ENCODE measurements around the gene PLPP1. TPM values are rescaled to one million over a fixed set of nuclear protein-coding genes. Genes with fewer than 3 reads are reported as not detected.

Gene PLPP1
- total RNA-seq, 1 donor from 2014 or later = 31.8 TPM

DNA sequence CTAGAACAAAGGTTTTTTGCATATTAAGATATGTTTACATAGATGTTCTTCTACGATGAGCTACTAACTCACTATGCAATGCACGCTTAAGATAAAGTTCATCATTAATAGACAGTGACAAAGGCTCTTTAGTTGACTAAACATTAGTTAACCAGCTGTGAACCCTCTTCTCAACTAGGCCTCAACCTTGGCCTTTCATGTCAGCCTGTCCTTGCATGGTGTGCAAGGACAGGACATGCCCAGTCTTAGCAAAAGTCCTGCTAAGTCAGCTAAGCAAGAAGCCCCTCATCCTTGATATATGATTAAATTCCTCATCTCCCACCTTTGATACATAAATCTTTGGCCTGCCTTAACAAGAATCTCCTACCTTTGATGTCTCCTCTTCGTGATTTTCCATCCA lies 50.9 kb downstream of the PLPP1 start:
- H3K36me3 Mint-ChIP-seq = peaks cover 2% of the 10 kb centered on the region
- H3K4me1 Mint-ChIP-seq = peaks cover 4% of the 10 kb centered on the region
- no peak for DNase-seq (ENCODE audit: low spot score in 2 of 2, unreplicated experiment in 2 of 2)
- H3K4me3 Mint-ChIP-seq = no peak overlapping the region
- no peaks in the 10 kb centered on the region for H3K9me3 Mint-ChIP-seq
- no peak overlapping the region for H3K27ac Mint-ChIP-seq
- TF ChIP-seq, protein P1, sequence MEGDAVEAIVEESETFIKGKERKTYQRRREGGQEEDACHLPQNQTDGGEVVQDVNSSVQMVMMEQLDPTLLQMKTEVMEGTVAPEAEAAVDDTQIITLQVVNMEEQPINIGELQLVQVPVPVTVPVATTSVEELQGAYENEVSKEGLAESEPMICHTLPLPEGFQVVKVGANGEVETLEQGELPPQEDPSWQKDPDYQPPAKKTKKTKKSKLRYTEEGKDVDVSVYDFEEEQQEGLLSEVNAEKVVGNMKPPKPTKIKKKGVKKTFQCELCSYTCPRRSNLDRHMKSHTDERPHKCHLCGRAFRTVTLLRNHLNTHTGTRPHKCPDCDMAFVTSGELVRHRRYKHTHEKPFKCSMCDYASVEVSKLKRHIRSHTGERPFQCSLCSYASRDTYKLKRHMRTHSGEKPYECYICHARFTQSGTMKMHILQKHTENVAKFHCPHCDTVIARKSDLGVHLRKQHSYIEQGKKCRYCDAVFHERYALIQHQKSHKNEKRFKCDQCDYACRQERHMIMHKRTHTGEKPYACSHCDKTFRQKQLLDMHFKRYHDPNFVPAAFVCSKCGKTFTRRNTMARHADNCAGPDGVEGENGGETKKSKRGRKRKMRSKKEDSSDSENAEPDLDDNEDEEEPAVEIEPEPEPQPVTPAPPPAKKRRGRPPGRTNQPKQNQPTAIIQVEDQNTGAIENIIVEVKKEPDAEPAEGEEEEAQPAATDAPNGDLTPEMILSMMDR (IDR thresholded peaks at IDR 0.05; ENCODE audit: unreplicated experiment) = no peak
- H3K27me3 Mint-ChIP-seq (ENCODE audit: low read depth) = no peaks in the 10 kb centered on the region

DNA sequence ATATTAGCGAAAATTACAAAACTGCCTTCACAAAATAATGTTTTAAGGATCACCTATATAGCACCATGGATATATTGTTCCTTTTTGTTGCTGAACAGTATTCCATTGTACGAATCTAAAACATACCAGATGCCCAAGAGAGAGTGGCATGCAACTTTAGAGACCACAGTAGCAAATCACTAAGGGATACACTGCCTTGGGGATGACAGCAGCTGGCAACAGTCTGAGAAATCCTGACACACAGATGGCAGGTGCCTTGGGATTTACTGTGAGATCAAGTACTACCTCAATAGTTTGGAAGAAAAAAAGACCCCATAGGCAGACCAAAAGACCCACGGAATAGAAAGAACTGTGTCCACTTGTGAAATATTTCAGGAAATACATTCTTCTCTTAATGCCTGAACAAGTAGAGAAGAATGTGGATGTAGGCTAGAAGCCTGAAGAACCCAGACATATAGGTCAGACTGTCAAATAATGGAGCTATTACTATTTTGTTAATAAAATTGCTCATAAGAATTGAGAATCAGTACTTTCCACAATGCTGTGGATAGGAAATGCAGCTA lies 53.4 kb downstream of the PLPP1 start:
- H3K4me1 Mint-ChIP-seq = peaks cover 4% of the 10 kb centered on the region
- H3K9me3 Mint-ChIP-seq = no peaks in the 10 kb centered on the region
- H3K4me3 Mint-ChIP-seq = no peak overlapping the region
- no peaks in the 10 kb centered on the region for H3K27me3 Mint-ChIP-seq (ENCODE audit: low read depth)
- TF ChIP-seq, protein P1 (IDR thresholded peaks at IDR 0.05; ENCODE audit: unreplicated experiment) = no peak
- peaks cover 2% of the 10 kb centered on the region for H3K36me3 Mint-ChIP-seq
- DNase-seq (ENCODE audit: low spot score in 2 of 2, unreplicated experiment in 2 of 2) = no peak
- no peak overlapping the region for H3K27ac Mint-ChIP-seq

DNA sequence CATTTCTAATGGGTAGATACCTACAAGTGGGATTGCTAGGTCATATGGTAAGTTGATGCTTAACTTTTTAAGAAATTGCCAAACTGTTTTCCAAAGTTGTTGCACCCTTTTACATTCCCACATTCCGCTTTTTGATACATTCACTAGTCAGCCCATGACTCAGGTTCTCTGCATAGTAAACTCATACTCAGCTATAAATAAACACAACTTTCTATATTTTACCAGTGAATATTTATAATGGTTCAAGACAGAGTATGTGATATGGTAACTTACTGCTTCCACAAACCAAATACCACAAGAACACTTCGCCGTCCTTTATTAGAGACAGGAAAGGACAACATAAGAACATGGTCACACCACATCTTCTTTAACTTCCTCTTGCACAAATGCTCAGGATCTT lies 54.0 kb downstream of the PLPP1 start:
- no peak for DNase-seq (ENCODE audit: low spot score in 2 of 2, unreplicated experiment in 2 of 2)

DNA sequence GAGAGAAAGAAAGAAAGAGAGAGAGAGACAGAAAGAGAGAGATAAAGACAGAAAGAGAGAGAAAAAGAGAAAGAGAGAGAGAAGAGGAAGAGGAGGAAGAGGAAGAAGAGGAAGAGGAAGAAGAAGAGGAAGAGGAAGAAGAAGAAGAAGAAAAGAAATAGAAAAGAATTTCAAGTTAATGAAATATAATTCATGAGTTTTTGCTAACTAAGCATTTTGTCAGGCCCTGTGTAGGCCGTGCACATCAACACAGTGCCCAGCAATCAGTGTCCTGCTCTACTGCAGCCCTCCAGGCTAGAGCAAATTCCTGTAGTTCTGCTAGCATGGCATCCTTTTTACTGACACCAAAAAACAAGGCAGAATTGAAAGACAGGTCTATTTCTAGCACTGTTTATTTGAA lies 62.1 kb downstream of the PLPP1 start:
- no peak overlapping the region for H3K27ac Mint-ChIP-seq
- H3K4me3 Mint-ChIP-seq = no peak overlapping the region
- H3K27me3 Mint-ChIP-seq (ENCODE audit: low read depth) = no peaks in the 10 kb centered on the region
- DNase-seq (ENCODE audit: low spot score in 2 of 2, unreplicated experiment in 2 of 2) = no peak
- H3K4me1 Mint-ChIP-seq = peaks cover 20% of the 10 kb centered on the region
- H3K9me3 Mint-ChIP-seq = no peaks in the 10 kb centered on the region
- peaks cover 2% of the 10 kb centered on the region for H3K36me3 Mint-ChIP-seq
- TF ChIP-seq, protein P1 (IDR thresholded peaks at IDR 0.05; ENCODE audit: unreplicated experiment) = no peak

More for the DNA sequence above, 54.0 kb downstream of the PLPP1 start:
- TF ChIP-seq, protein P1 (IDR thresholded peaks at IDR 0.05; ENCODE audit: unreplicated experiment) = no peak
- H3K36me3 Mint-ChIP-seq = peaks cover 2% of the 10 kb centered on the region
- peaks cover 4% of the 10 kb centered on the region for H3K4me1 Mint-ChIP-seq
- H3K9me3 Mint-ChIP-seq = no peaks in the 10 kb centered on the region
- no peak overlapping the region for H3K4me3 Mint-ChIP-seq
- H3K27ac Mint-ChIP-seq = no peak overlapping the region
- H3K27me3 Mint-ChIP-seq (ENCODE audit: low read depth) = no peaks in the 10 kb centered on the region

DNA sequence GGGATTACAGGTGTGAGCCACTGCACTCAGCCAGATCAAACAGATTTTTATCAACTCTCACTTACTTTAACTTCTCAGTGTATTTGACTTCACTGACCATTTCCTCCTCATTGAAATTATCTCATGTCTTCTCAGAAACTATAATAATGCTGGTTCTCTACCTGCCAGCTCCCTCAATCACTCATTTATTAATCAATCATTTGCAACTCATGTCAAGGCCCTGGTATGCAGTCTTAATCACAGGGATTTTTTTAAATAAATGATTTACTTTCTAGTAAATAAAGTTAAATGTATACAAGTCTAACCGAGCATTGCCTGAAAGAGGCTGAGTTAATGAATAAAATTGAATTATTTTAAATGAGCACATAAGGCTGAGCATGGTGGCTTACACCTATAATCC lies 63.3 kb downstream of the PLPP1 start:
- no peak overlapping the region for H3K4me3 Mint-ChIP-seq
- peaks cover 20% of the 10 kb centered on the region for H3K4me1 Mint-ChIP-seq
- no peaks in the 10 kb centered on the region for H3K27me3 Mint-ChIP-seq (ENCODE audit: low read depth)
- H3K36me3 Mint-ChIP-seq = peaks cover 2% of the 10 kb centered on the region
- peak overlapping the region; percentile 45 for H3K27ac Mint-ChIP-seq
- H3K9me3 Mint-ChIP-seq = no peaks in the 10 kb centered on the region
- TF ChIP-seq, protein P1 (IDR thresholded peaks at IDR 0.05; ENCODE audit: unreplicated experiment) = no peak
- DNase-seq (ENCODE audit: low spot score in 2 of 2, unreplicated experiment in 2 of 2) = no peak

DNA sequence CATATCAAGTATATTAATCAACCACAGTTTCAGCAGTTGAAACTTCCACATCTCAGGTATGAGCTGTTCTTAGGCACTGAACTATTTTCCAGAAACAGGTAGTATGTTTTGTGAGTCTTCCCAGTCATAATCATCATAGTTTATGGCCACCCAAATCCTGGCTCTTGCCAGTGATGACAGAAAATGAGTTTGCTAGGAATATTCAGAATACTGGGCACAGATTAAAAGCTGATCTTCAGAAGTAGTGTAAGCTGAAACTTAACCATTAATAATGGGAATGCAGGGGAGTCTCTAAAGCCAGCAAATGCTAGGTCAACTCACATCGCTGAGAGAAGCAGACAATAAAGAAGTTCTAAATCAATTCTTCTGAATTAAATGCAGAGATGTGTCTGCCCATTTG lies 64.5 kb downstream of the PLPP1 start:
- Mint-ChIP-seq H3K4me1 (peaks cover 20% of the 10 kb centered on the region), H3K36me3 (peaks cover 10% of the 10 kb centered on the region), H3K9me3 (no peaks in the 10 kb centered on the region), H3K4me3 (no peak overlapping the region), H3K27ac (peak overlapping the region; percentile 49), H3K27me3 (ENCODE audit: low read depth) (no peaks in the 10 kb centered on the region)
- TF ChIP-seq, protein P1 (IDR thresholded peaks at IDR 0.05; ENCODE audit: unreplicated experiment) = no peak
- no peak for DNase-seq (ENCODE audit: low spot score in 2 of 2, unreplicated experiment in 2 of 2)
